KOPT-K1 (cell line): Measurements from ENCODE around the gene TMEM54.

Source experiments
- H3K27ac ChIP-seq: fragments of 200-600 bp; sonication (generic); 2 replicates; pipeline ENCODE4 v1.5.1; 2016; ENCODE audit warnings: antibody characterized with exemption, mild to moderate bottlenecking, low read depth, low read length; ENCODE audit not compliant: poor library complexity, severe bottlenecking
- H3K36me3 ChIP-seq: fragments of 200-600 bp; sonication (generic); 2 replicates; pipeline ENCODE4 v1.5.1; 2017; ENCODE audit warnings: antibody characterized with exemption, mild to moderate bottlenecking, low read length, moderate library complexity; ENCODE audit not compliant: insufficient read depth
- H3K9me3 ChIP-seq: fragments of 200-600 bp; sonication (generic); 2 replicates; pipeline ENCODE4 v1.5.1; 2017; ENCODE audit warnings: antibody characterized with exemption, low read length, mild to moderate bottlenecking; ENCODE audit not compliant: insufficient read depth, poor library complexity, severe bottlenecking

TMEM54 gene

DNA sequence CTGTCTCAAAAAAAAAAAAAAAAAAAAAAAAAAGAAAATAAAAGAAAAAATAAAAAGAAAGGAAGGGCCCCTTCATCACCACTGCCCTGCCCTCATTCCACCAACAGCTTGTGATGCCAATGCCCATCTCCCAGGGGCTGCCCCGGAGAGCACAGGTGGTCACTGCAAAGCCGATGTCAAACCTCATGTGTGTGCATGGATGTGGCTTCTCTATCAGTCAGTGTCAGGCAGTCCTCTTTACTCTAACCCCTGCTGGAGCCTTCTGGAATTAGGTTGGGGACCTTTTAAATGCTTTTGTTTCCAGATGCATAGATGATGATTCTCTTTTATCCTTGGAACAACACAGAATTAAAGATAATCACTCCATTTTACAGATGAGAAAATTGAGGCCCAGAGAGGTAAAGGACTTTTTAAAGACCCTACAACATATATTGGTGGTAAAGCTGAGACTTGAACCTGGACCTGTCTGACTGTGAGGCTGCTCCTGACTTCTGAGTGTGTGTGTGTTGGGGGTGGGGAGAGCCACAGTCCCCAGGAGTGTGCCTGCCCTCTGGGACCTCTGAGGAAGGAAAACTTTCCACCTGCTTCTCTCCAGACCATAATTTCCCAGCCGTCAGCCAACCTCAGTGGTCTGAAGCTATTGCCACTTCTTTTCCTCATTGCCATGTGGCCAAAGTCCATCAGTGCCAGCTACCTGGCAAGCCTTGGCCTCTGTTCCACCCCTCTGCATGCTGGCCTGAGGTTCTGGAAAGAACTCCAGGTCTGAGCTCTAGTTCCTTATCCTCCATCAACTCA lies 3.0 kb upstream of the TMEM54 start:
- no peaks in the 10 kb centered on the region for H3K9me3 ChIP-seq
- no peak overlapping the region for H3K27ac ChIP-seq
- no peaks in the 10 kb centered on the region for H3K36me3 ChIP-seq

DNA sequence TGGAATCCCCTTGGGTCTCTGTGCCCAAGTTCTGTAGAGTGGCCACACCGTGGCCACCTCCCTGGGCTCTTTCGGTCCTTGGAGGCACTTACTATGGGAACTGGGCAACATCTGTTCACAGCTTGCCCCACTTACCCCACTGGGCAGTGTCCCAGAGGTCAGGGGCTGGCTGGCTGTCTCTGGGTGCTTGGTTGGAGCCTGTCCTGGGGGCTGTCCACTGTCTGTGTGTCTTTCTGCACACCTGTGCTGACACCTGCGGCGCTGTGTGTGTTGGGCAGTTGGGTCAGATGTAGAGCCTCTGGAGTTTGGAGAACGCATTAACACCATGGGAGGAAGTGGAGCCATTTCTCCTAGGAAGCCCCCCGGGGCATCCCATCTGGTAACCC lies 1.3 kb upstream of the TMEM54 start:
- H3K27ac ChIP-seq: no peak overlapping the region
- H3K36me3 ChIP-seq: no peaks in the 10 kb centered on the region
- H3K9me3 ChIP-seq: no peaks in the 10 kb centered on the region

DNA sequence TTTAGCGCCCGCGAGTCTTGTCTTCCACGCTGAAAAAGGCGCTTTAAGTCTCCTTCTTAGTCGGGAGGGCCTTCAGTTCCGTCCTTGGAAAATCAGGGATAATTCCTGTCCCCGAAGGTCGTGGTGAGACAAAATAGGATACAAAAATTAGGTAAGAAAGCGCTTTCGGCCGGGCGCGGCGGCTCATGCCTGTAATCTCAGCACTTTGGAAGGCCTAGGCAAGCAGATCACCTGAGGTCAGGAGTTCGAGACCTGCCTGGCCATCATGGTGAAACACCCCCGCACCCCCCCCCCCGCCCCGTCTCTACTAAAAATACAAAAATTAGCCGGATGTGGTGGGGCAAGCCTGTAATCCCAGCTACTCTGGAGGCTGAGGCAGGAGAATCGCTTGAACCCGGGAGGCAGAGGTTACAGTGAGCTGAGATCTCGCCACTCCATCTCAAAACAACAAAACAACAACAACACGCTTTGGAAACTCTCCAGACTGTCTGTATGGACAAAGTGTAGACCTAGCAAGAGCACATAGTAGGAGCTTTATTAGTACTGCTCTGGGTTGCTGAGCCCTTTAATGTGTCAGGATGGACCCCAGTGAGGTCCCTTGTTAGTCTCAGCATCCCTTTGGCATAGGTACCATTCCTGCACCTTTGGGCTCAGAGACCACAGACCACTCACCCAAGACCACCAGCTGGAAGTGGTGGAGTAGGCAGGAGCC lies 790 bp upstream of the TMEM54 start:
- H3K27ac ChIP-seq: no peak overlapping the region
- no peaks in the 10 kb centered on the region for H3K36me3 ChIP-seq
- H3K9me3 ChIP-seq: no peaks in the 10 kb centered on the region

DNA sequence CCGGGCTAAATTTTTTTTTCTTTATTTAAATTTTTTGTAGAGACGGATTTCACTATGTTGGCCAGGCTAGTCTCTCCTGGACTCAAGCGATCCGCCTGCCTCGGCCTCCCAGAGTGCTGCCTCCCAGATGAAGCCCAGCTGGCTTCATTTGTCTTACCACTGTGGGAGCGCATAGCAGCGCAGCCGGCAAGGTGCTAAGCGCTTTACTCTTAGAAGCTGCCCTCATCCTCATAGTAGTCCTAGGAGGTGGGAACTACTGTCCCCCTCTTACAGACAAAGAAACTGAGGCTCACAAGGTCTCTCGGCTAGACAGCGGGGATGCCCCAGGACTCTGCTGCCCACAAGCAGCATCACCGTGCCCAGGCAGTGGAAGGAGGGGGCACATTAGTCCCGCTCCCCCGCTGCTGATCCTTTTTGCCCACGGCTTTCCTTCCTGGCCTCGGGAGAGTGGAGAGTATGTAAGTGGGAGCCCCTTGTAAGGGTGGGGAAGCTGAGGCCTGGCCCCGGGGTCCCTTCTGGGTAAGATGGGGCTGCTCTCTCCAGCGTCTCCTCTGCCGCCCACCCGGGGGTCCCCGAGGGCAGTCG lies 726 bp downstream of the TMEM54 start:
- Histone ChIP-seq H3K36me3 (no peaks in the 10 kb centered on the region), H3K27ac (no peak overlapping the region), H3K9me3 (no peaks in the 10 kb centered on the region)

DNA sequence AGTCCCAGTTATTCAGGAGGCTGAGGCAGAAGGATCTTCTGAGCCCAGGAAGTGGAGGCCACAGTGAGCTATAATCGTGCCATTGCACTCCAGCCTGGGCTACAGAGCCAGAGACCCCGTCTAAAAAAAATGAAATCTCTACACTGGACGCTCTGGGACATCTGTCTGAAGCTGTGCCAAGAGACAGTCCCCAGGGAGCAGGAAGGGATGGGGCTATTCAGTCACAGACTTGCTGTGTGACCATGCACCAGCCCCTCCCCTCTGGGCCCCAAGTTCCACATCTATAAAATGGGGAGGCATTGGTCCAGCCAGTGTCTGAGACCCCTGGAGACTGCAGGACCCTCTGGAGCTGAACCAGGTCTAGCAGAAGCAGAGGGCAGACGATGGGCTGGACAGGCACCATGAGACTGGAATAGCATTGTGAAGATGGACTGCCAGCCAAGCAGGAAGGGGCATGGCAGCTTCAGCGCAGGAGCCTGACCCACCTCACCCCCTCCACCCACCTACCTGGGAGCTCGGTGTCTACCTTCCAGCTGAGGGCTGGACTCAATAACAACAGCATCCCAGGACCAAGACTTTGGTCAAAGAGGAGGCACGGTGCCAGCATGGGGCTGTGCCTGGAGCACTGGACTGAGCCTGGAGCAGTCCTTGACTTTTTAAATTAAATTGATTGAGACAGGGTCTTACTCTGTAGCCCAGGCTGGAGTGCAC lies 1.4 kb downstream of the TMEM54 start:
- no peak overlapping the region for H3K27ac ChIP-seq
- no peaks in the 10 kb centered on the region for H3K9me3 ChIP-seq
- no peaks in the 10 kb centered on the region for H3K36me3 ChIP-seq

DNA sequence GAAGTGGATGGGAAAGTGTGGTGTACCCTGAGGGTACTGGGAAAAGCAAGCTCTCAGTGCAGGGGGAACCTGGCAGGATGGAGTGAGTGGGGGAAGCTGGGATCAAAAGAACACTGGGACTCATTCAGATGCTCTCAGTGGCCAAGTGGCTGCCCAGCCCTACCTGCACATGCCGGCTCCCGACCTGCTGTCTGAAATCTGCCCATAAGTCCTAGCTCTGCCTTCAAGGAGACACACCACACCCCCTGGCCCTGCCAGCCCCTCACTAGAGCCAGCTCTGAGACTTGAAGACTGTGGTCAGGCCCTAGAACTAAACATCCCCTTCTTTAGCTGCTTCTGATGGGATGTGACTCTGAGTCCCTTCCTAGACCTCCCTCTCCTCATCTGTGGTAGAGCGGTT lies 2.2 kb downstream of the TMEM54 start:
- H3K36me3 ChIP-seq: no peaks in the 10 kb centered on the region
- H3K27ac ChIP-seq: no peak overlapping the region
- H3K9me3 ChIP-seq: no peaks in the 10 kb centered on the region

DNA sequence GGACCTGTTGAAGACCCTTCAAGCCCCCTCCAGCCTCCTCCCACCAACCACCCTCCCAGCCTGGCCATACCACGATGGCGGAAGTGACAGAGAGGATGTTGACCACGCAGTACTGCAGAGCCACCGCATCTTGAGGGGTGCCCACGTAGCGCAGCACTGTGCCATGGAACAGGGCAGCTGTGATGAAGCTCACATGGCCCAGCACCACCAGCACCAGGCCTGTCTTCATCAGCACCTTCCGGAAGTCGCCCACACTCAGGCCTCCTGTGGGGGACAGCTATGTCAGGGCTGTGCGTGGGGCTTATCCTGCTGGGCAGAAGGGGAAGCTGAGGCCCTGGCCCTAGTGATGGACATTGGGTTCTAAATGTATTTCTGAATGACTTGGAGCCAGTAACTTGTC lies 3.1 kb downstream of the TMEM54 start:
- no peak overlapping the region for H3K27ac ChIP-seq
- H3K9me3 ChIP-seq: no peaks in the 10 kb centered on the region
- H3K36me3 ChIP-seq: no peaks in the 10 kb centered on the region

DNA sequence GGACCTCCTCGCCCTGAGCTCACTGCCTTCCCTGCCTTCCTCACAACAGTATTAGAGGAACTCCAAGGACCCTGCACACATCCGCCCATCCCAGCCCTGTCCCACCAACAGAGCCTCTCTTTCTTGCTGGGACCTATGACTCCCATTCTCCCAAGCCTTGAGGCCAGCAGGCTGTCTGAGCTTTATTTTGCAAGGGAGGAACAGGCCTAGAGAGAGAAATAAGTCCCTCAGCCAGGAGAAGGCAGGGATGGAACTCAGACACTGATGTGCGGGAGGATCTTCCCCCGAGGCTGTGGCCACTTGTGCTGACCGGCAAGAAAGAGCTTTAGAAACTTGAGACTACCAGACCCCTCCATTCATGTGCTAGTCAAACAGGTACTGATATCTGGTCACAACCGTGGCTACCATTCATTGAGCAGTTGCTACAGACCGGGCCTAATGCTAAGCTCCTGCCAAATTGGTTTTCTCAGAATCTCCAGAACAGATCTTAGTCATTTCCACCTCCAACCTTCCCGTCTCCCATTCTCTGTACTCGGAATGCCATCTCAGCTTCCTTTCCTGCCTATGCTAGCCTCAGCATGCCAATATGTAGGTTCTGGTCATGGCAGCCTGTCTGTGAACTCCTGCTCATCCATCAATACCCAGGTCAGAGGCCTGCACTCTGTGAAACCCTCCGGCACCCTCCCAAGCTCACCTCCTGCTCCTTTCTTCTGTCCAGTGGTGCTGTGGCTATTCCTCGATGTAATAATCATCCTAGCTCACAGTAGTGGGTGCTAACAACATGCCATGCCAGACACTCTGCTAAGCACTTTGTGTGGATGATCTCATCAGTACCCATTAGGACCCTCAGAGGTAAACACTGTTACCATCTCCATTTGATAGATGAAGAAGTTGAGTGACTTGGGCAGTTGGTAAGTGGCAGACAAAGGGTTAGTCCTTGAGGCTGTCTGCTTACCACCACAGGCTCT lies 3.8 kb downstream of the TMEM54 start:
- no peak overlapping the region for H3K27ac ChIP-seq
- H3K9me3 ChIP-seq: no peaks in the 10 kb centered on the region

DNA sequence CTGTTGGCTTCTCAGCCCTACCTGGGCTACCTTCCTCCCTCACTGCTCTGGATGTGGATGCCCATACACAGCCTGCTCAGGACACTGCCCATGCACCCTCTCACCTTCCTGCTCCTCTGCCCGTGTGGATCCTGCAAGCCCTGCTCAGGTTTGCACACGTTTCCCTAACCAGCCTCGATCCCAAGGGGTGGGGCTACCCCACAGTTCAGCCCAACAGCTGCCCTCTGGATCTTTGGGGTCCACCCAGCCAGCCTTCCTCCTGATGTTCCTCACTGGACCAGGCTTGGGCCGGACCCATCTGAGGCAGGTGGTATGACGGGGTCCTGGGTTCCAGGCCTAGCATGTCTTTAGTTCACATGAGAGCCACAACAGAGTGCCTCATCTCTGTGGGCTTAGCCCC lies 4.7 kb downstream of the TMEM54 start:
- no peak overlapping the region for H3K27ac ChIP-seq
- no peaks in the 10 kb centered on the region for H3K9me3 ChIP-seq
- H3K36me3 ChIP-seq: no peaks in the 10 kb centered on the region

More for the DNA sequence above, 3.8 kb downstream of the TMEM54 start:
- H3K36me3 ChIP-seq: no peaks in the 10 kb centered on the region

DNA sequence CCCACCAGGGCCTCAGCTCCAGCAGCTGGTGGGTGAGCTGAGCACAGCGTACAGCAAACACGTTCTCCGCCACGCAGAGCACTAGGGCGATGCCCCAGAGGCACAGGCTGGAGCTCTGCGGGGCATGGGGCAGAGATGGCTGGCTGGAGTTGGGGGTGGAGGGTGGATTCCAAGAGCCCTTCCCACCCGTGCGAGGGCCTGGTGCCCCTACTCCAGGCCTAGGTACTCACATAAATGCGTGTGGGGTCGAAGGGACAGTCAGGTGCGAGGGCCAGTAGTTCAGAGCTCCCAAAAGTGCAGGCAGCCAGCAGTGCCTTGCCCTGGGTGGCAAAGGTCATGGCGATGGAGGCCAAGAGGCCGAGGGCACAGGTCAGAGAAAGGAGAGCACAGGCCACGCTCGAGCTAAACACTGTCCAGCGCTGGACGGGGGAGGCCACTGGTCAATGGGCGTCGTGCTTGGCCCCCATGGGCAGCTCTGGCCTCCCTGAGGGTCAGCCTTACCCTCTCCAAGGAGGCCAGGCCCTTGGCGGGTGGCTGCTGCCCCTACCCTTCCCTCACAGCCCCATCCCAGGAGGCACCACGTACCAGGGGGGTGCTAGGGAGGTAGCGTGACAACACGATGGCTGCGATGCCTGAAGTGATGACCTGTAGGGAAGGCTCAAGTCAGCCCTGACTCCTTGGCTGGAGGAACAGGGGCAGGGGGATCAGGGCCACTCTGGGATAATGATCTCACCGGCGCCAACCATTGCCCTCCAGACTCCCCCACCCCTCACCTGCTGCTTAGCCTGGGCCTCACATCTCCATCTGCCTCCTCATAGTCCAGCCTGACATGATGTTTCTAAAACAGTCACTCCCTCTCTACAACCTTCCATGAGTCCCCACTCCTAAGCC lies 5.6 kb downstream of the TMEM54 start:
- Histone ChIP-seq H3K36me3 (no peaks in the 10 kb centered on the region), H3K9me3 (no peaks in the 10 kb centered on the region), H3K27ac (no peak overlapping the region)

DNA sequence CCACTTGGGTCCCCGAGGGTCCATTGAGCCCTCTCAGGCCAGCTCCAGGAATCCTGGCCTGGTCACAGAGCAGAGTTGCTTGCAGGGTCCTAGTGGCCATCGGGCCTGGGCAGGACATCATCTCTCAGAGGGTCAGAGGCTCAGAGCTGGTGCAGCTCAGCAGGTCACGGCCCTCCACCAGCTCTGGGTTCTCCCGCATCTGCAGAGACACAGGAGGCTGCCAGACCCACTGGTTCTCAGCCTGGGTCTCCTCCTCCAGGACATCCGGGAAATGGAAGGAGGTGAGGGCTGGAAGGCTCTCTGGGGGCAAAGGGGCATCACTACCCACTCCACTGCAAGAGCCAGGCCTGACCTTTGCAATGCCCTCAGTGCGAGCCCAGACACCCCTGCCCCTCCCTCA lies 6.5 kb downstream of the TMEM54 start:
- Histone ChIP-seq H3K36me3 (no peaks in the 10 kb centered on the region), H3K27ac (no peak overlapping the region), H3K9me3 (no peaks in the 10 kb centered on the region)

DNA sequence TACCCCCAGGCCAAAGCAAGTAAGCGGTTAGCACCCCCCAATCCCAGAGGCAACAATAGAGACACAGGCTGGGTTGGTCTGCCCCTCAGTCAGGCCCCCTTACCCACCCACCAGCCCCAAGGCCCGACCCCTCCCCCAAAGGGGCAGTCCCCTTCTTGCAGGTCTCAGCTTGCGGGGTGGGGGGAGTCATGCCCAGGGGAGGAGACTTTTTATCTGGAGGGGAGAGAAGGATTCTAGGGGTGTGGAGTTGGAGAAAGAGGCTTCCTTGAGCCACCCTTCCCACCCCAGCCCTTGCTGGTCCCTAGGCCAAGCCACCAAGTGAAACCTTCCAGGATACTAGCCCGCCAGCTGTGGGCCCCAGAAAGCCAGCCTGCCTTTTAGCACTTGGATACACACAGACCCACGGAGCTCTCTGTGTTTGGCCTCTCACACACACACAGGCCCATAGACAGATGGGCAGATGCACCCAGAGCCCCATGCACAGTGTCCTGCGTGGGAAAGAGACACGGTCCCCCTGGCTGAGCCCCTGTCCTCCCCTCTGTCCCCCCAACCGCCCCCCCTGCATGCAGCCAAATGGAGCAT lies 7.1 kb downstream of the TMEM54 start:
- Histone ChIP-seq H3K9me3 (no peaks in the 10 kb centered on the region), H3K36me3 (no peaks in the 10 kb centered on the region), H3K27ac (no peak overlapping the region)

DNA sequence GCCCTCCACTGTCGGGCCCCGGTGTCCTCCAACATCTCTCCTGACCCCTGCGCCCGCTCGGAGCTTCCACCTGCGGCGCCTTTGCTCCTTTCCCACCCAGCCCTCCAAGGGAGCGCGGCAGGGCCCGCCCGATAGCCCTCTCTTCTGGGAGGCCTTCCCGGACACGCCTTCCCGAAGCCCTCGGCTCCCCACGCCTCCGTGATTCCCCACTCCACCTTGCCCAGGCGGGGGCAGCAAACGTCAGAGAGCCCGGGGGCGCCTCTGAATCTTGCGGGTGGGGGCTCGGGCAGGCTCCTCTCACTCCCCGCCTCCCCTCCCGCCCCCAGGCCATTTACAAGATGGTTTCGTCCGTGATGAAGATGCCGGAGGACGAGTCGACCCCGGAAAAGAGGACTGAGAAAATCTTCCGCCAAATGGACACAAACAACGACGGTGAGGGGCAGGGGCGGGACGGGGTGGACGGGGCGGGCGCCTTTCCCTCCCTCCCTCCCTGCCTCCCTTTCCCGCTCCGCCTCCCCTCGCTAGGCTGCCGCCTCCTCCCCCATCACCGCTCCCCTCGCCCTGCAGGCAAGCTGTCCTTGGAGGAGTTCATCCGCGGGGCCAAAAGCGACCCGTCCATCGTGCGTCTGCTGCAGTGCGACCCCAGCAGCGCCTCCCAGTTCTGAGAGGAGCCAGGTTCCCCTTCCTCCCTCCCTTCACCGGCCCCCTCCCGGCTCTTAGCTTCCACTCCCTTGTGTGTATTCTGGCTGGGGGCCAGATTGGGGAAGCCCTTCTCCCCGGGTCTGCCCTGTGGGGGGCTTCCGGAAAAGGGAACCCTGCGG lies 7.8 kb downstream of the TMEM54 start:
- Histone ChIP-seq H3K9me3 (no peaks in the 10 kb centered on the region), H3K27ac (no peak overlapping the region), H3K36me3 (no peaks in the 10 kb centered on the region)
